HG02840 (cell line): ENCODE results near the gene PLXND1.
A peak's percentile ranks its signal among the peaks of the same experiment; 100 is the strongest.

ENCODE experiments used
- ATAC-seq: cut with Tn5 transposase; IDR thresholded peaks from one replicate; pipeline ENCODE4 v1.9.1; 2021; ENCODE audit warnings: mild to moderate bottlenecking, moderate library complexity, moderate number of reproducible peaks; ENCODE audit not compliant: unreplicated experiment, low FRiP score

The PLXND1 gene

DNA sequence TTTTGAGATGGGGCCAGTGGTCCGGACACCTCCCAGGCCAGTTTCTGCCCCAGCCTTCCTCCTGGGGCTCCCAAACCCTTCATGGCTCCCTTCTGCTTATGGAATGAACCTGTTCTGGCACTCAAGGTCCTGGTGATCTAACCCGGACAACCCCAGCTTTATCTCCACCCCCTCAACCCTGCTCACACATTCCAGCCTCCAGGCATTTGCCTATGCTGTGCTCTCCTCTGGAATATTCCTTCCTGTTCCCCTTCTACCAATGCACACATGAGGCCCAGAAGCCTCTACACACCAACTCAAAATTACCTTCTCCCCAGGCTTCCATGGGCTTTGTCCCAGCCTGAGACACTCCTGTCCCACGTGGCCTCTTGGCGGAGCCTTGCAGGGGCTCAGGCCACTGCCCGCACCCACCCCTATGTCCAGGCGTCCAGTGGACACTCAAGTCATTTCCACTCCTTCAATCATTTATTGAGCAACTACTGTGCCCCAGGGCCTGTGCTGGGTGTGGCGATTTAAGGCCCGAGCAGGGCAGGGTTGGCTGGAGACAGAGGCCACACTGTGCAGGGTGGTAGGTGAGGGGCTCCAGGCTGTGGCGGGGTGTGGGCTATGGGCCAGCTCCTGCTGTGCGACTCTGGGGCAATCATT, 18.8 kb downstream of the PLXND1 start:
- no peak for ATAC-seq

DNA sequence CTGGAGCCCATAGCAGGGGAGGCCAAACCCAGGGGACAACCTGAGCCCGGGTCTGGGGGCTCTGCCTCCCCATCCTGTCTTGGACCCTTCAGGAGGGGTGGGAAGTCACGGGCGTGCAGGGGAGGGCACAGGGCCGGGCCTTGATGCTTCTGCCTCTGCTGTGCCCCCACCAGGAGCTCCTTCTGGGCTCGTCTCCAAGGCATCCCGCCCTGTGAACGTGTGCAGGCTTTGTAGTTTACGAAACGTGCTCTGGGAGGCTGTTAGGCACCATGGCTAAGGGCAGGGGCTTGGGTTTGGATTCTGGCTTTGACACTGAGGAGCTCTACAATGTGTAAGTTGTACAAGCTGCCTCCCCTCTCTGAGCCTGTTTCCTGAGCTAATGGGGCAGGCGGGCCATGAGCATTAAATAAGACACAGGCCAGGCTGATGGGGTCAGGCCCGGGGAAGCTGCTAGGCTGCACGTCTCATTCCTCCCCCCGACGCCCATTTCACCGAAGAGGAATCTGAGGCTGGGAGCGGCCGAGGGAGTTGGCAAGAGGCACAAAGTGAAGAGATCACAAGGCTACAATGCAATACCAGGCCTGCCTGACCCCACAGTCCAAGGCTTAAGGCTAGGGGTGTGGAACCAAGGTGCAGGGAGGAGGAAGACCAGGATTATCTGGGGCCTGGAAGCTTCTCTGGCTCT, 19.6 kb downstream of the PLXND1 start:
- no peak for ATAC-seq

DNA sequence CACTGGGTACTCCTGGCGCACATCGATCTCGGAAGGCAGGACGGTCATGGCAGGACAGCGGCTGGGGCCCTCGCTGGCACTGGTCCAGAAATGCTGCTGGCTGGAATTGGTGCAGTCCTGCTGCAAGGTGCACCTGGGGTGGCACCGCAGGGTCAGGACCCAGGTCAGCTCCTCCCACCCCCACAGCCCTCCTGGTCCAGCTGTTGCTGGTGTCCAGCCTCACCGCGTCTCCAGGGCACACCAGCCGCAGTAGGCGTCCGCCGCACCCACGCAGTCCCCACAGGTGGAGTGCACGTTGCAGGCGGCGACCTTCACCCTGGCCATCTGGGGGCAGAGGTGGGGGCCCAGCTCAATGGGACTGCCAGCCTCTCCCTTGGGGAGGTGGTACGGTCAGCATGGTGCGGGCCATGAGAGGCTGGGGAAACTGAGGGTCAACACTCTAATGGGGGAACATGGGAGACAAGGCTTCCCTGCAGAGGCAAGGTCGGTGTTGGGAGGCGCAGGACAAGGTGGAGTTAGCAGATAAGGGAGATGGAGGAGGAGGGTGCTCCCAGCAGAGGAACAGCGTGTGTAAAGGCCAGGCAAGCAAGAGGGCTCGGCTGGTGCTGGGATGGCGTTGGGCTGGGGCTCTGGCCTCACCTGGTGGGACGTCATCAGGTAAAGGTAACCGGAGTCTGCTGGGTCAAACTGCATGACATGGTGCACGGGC, 20.4 kb downstream of the PLXND1 start:
- no peak for ATAC-seq

DNA sequence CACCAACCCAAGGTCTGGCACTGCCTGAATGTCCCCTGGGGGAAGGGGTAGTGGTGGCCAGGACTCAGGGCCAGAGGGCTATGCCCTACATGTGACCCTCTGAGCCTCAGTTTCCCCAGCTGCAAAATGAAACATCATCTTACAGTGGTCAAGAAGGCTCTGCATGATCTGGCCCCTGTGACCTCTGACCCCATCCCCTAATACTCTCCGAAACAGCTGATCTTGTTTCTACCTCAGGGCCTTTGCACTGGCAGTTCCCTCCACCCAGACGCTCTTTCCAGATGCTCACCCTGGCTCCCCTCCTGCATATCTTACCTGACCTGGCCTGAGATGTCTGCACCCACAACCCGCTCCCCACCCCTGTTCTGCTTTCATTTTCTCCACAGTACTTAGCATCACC, 21.8 kb downstream of the PLXND1 start:
- no peak for ATAC-seq

DNA sequence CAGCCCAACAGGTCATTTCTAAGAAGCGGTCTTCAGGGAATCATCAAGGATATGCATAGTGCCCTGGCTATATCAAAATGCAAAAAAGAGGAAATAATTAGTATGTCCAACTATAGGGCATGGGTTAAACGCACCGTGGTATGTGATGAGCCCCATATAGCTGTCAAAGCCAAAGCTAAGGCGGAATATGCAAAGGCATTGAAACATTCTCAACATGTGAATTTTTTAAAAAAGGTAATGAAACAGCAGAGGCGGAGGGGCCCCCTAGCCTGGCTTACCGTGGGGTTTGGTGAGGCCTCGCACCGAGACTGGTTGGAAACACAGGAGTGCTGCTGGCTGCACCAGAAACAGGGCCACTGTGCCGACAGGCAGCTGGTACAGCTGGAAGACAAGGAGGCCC, 23.2 kb downstream of the PLXND1 start:
- ATAC-seq, result no peak

DNA sequence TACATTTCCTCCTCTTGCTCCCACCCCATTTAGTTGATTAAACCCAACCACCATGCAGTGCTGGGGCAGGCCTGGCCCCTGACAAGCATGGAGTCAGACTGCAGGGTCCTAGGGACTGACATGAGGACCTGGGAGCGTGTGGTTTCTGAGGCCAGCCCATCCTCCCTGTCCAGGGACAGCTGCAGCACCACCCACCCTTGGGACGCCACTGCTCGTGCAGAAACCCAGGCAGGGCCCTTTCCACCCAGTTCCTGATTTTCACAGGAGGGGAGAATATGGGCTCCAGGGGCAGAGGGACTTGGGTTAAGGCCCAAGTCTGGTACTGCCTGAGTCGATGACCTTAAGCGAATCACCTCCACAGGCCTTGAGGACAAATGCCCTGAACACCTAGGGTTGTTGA, 23.7 kb downstream of the PLXND1 start:
- no peak for ATAC-seq

DNA sequence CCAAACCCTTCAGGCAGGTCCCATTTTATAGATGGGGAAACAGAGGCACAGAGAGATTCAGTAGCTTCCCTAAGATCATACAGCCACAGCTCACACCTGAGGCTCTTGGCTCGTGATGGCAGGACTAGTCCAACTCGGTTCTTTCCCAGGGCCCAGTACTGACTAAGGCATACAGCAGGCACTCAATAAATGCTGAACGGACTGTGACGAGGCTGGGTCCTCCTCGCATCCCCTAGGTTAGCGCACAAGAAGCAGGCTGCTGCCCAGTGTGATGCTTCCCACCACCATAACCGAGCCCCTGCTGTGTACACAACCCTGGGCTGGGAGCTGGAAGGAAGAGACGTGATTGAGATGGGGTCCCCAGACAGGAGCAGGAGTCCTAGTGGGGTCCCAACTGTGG, 24.9 kb downstream of the PLXND1 start:
- no peak for ATAC-seq

DNA sequence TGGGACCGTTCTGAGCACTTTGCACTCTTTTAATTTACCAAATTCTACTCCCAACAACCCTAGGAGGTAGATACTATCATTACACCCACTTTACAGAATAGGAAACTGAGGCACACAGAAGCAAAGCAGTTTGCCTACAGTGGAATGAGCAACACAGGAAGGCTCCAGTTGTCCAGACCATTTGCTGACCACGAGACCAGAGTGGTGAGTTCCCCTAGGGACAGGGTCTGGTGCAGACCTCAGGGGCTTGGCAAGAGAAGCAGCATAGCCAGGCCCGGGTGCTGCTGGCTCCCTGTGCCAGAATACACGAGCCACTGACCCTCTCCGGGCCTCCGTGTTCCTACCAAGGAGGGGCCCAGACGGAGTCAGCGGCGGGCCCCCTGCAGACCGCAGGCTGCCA, 26.5 kb downstream of the PLXND1 start:
- ATAC-seq, result no peak

DNA sequence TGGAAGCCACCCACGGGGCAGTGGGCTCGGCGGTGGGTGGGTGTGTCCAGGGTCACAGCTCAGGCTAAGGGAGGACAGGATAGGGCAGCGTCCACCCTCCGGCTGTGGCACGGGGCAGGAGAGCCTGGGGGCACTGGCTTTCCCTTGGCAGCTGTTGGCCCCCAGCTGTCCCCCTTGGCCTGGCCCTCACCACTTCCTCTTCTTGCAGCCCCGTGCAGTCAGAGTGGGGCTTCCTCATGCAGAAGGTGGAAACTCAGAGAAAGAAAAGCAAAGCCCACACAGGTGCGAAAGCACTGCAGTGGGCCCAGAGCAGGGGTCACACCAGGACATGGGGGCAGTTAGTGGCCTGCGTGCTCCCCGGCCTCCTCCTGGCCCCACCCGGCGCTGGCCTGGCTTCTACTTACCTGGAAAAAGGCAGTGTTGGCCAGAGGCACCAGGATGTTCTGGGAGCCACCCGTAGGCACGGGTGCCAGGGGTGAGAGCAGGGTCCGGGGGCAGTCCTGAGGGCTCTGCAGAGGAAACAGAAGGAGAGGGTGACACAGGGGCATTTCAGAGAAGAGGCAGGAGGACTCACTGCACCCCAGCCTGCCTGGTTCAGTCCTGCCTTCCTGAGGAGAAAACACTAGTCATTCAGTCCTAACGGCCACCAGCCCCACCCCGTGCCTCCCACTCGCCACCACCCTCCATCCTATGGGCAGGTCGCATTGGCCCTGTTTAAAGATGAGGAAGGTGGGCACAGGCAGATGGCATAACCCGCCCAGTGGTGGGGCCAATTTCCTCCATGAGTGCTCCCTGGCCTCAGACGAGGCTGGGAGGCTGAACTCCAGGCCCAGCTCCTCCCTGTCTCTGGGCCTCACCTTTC, 28.3 kb downstream of the PLXND1 start:
- ATAC-seq, result peak; percentile 46

DNA sequence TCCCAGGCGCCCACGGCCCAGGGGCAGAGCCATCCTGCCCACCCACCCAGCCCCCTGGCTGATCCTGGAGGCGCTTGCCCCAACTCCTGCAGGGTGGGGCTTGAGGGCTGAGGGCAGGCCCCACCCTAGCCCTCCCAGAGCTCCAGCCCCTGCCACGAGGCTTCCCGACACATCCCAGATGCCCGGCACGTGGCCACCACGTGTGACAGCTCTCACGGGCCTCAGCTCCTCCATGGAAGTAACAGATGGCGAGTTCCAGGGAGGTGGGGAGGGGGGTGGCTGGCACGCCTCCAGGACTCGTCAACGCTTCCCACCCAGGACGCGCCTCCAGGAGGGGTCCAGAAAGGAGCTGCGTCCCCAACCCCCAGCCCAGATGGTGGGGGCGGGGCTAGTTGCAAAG, 29.1 kb downstream of the PLXND1 start:
- no peak for ATAC-seq

DNA sequence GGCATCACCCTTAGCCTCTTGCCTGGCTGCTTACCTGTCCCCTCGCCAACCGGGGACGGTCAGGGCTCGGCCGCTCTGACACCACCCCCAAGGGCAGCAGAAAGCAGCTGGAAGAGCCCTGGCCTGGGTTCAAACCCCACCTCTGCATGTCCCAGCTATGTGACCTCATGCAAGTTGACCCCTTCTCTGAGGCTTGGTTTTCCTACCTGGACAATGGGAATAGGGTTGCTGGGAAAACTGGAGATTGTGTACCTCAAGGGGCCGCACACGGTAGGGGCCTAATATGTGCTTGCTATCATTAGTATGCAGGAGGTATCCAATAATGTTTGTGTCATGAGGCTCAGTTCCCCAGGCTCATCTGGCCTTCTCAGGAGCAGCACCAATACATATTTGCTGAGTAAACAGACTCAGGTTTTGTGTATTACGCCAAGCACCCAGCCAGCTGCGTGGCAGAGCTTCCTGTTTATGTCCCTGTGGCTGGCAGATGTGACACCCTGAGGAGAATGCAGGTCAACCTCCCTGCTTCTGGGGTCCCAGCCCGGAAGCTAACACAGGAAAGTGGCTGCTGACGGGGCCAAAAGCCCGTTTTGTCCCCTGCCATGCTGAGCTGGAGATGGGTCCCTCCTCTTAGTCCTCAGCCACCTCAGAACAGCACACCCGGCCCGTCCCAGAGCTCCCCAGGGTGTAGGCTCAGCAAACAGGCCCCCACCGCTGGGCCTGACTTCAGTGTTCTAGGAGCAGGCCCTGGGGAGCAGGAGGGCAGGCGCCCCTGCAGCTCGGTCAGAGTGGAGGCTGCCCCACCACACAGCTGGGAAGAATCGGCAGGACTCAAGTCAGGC, 29.7 kb downstream of the PLXND1 start:
- no peak for ATAC-seq

DNA sequence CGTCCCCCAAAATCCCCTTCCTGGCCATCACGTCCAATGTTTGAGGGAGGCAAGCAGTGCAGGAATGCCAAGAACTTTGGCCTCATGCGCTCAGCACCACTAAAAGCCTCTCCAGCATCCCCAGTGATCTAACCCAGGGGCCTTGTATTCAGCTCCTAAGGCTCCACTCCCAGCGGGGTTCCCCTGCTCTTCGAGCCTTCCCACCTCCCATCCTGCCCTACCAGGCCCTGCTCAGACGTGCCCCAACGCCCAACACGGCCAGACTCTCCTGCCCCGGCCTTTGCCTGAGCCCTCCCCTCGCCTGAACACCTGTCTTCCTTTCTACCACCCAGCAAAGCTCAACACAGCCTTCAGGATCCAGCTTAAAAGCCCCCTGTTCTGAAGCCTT, 30.5 kb downstream of the PLXND1 start:
- ATAC-seq, result no peak

DNA sequence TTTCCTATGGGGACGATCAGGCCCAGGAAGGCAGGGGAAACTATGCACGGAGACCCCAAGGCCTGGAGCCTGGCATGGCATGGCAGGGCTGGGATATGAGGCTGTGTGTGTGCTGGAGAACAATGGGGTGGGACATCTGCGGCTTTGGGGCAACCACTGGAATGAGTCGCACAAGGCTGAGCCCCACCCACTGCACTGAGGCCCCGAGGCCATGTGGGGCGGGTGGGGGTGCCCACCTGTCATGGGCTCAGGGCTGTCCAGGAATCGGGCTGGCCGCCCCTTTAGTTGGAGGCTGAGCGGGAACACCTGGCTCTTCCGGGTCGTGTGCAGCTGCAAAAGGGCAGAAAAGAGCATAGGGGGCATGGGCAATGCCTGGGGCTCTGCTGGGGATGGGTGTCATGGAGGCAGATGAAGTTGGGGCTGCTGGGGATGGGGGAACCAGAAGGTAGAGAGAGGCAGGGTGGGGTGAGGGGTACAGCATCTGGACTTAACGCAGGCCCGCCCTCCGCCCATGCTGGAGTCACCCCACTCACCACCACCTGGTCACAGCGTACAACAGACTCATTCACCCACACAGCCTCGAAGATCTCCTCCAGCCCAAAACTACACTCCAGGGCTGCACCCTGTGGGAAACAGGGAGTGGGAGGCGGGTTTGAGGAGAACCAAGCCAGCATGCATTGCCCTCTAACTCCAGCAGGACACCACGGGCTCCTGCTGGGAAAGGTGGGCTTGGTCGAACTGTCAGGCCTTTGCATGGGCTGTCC, 31.1 kb downstream of the PLXND1 start:
- ATAC-seq, result no peak

DNA sequence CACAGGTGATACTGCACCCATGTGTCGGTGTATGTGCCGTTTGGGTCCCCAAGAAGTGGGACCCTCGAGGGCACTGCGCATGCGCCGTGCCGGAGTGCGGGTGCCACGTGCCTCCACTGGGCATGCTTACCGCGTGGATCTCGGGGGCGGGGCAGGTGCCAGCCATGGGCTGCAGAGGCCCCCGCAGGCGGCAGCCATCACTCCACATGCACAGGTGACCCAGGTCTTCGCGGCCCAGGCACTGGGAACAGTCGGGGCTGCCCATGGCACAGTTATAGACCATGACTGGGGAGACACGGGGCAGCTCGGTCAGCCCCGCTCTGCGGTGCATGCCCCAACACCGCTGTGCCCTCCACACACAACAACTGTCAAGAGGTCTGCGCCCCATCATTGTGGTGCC, 32.3 kb downstream of the PLXND1 start:
- no peak for ATAC-seq

DNA sequence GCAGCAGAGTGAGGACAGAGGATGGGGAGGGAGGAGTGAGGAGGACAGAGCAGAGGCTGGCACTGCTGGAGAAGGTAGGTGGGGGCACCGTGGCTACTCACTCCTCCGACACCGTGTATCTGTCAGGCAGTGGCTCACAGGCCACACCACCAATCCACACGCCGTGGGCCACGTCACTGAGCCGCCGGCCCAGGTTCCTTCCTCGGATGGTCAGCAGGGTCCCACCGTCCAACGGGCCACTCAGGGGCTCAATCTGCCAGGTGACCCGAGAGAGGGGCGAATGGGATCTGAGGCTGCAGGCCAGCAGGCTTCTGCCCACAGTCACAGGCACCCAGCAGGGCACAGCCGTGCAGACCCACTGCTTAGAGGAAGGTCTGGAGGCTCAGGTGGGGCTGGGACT, 33.0 kb downstream of the PLXND1 start:
- no peak for ATAC-seq

DNA sequence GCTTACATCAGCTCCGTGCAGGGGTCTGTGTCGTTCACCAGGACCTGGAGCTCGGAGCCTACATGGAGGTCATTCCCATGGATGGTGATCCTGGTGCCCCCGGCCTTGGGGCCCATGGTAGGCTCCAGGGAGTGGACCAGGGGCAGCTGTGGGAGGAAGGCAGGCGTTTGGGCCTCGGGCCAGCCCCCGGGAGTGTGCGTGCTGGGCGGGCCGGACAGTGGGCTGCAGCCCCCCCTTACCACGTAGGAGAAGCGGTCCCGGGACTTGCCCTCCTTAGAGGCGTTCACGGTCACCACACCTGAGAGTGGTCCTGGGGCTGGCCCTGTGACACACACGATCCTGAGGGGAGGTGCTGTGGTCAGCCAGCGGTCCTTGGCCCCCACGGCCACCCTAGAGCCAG, 33.9 kb downstream of the PLXND1 start:
- no peak for ATAC-seq

DNA sequence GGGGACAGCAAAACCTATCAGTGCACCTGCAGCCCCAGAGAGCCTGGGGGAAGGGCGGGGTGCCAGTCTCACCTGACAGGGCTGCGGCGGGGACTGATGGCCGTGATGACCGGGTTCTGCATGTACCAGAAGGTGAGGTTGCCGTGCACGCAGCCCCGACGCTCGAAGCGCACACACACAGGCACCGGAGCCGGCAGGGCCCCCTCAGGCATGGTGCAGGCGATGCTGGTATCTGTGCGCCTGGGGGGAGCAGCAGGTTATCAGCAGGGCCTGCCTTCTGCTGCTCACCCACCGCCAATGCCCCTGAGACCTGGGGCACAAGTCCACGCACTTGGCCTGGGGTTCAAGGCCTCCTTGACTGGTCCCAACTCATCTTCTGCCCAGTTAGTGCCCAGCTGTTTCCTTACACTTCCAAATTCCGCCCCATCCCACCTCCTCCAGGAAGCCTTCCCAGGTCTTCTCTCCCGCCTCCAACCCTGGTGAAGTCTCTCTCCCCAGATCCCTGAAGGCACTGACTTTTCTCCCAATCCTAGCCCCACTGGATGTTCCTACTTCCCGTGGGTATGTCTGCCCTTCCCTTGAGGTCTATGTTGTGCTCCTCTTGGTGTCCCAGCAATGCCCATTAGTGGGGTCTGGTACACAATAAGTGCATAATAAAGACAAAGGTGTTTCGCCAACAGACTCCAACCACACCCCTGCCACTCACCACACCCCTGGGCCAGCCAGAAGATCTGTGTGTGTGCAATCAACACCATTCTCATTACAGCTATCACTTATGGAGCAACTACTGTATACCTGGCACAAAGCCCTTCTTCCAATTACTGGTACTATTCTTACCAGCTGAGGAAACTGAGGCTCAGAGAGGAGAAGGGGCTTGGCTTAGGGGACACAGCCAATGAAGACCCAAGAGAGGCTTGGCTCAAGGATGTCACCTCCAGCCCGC, 34.6 kb downstream of the PLXND1 start:
- no peak for ATAC-seq

DNA sequence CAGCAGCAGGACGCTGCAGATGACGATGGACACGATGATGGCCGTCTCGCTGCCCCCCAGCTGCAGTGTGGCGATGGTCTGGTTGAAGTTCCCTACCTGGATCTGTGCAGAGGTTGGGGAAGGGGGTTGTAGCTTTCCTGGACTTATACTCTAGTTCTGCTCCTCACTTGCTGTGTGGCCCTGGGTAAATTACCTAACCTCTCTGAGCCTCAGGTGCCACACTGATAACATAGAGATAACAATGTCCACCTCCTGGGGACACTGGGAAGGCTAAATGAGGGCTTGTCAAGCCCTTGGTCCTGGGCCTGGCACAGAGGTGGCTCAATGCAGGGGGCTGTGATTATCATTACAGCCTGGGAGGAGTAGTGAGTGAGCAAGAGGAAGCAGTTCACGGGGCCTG, 36.6 kb downstream of the PLXND1 start:
- no peak for ATAC-seq
